Coronary artery (tissue), 2 donors: ENCODE measurements around the gene PRKCH.

Source experiments
- DNase-seq: peaks from one replicate; pipeline ENCODE4 v3.0.0-alpha.2; 2017; ENCODE audit warnings: low spot score
- H3K27ac ChIP-seq, 2 donors: fragments of 200-600 bp; sonication (generic); one replicate each; pipeline ENCODE4 v1.5.1; 2016 to 2019
- H3K4me3 ChIP-seq: fragments of 200-600 bp; sonication (generic); 2 replicates; pipeline ENCODE4 v1.5.1; 2016; ENCODE audit warnings: mild to moderate bottlenecking, moderate library complexity
- CTCF ChIP-seq: fragments of 200-600 bp; sonication (generic); IDR thresholded peaks from one replicate; pipeline ENCODE4 v1.5.1; 2019; ENCODE audit warnings: antibody characterized with exemption

PRKCH gene

DNA sequence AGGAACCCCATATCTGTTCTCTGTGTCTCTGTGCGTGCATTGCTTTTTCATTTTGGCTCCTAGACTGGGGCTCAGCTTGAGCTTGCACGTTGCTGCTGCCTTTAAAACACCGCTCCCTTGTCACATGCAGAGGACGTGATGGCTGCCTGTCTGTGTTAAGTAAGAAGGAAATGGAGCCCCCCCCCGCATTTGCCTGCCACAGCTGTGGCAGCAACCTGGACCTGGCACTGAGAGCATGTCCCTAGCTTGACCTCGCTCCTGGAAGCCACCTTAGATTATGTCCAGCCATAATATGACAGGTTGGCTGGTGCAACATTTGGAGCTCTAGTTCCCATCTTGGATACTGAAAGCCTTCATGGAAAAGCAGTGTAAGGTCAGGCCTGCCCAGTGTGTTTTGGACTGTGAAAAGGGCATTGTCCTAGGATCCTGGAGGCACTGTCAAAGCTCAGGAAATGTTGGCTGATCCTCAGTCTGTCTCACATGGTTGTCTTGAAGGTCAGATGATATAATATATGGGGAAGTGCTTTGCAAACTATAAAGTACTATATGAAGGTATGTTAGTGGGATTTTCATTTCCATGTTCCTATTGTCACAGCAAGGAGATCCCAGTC, 73.8 kb downstream of the PRKCH start:
- no peak for DNase-seq
- Histone ChIP-seq H3K4me3 (no peak overlapping the region), H3K27ac (no peak overlapping the region)
- TF ChIP-seq CTCF, result no peak

- no peak for TF ChIP-seq CTCF
- H3K4me3 ChIP-seq, result no peak overlapping the region
- no peak overlapping the region for H3K27ac ChIP-seq
- no peak for DNase-seq
Observed at GRCh38 chr14:61396279-61396678, 74.9 kb downstream of the PRKCH start.

DNA sequence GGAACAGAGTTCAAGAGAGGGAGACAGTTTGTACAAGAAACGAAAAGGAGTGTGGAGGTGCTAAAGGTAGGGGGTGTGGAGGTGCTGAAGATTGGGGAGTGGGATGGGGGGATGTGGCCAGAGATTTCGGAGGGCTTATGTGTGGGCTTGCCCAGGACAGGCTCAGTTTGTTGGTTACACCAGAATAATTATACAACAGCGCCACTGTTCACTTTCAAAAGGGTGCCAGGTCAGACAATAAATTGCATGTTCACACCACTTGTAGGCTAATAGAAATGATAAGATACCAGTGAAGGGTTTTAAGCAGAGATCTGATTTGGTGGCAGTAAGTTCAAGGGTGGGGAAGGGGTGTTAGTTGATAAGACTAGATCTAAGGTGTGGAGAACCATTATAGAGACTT, 75.3 kb downstream of the PRKCH start:
- no peak overlapping the region for H3K27ac ChIP-seq
- no peak for DNase-seq
- no peak overlapping the region for H3K4me3 ChIP-seq
- no peak for TF ChIP-seq CTCF

GRCh38 chr14:61397615-61398014, 76.2 kb downstream of the PRKCH start:
- TF ChIP-seq CTCF, result no peak
- no peak overlapping the region for H3K27ac ChIP-seq
- no peak overlapping the region for H3K4me3 ChIP-seq
- no peak for DNase-seq

DNA sequence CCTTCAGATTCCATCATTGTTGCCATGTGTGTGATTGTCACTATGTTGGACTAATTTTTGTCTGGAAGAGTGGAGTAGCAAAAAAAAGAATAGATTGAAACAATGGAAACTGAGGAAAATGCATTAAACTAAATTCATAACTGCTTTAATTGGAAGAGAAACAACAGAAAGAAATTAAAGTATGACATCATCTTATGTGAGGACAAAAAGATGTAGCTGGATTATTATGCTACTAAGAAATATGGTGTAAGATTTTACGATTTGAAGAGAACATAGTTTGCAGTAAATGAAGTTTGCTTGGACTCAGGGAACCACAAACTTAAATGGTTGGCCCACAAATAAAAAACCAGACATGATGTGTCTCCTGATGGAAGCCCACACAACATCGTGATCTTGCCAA, 76.8 kb downstream of the PRKCH start:
- Histone ChIP-seq H3K4me3 (no peak overlapping the region), H3K27ac (no peak overlapping the region)
- TF ChIP-seq CTCF, result no peak
- no peak for DNase-seq

GRCh38 chr14:61399365-61399764, 78.0 kb downstream of the PRKCH start:
- Histone ChIP-seq H3K27ac (no peak overlapping the region), H3K4me3 (no peak overlapping the region)
- no peak for DNase-seq
- TF ChIP-seq CTCF, result no peak

- Histone ChIP-seq H3K27ac (no peak overlapping the region), H3K4me3 (no peak overlapping the region)
- no peak for TF ChIP-seq CTCF
- DNase-seq, result no peak
Observed at GRCh38 chr14:61401461-61401860, 80.1 kb downstream of the PRKCH start.
